Activated CD8-positive, alpha-beta T cell treated with anti-CD3 and anti-CD28 coated beads for 36 hours (primary cell): ENCODE measurements around the gene AGAP1. TPM values are rescaled to one million over a fixed set of nuclear protein-coding genes. Genes with fewer than 3 reads are reported as not detected.

Experiments
- ATAC-seq: fragments of 200-7000 bp; cut with Tn5 transposase; one replicate; pipeline ENCODE4 v1.10.0; 2021; ENCODE audit warnings: mild to moderate bottlenecking, moderate library complexity
- CTCF ChIA-PET: fragments of 350-600 bp; sonication (Branson Sonifier 250); formaldehyde crosslinking; loops from one replicate; lab custom pipeline; 2021; ENCODE audit warnings: antibody characterized with exemption; lab: Charles Lee
- POLR2A ChIA-PET: fragments of 350-600 bp; sonication (Branson Sonifier 250); formaldehyde crosslinking; loops from one replicate; lab custom pipeline; 2021; ENCODE audit warnings: antibody characterized with exemption; lab: Charles Lee
- DNase-seq: peaks from one replicate; pipeline ENCODE4 v3.0.0-alpha.2; 2020
- H3K27ac Mint-ChIP-seq: one replicate; pipeline ENCODE4 v1.8.0; 2021; ENCODE audit warnings: mild to moderate bottlenecking, mixed read lengths
- H3K27me3 Mint-ChIP-seq: one replicate; pipeline ENCODE4 v1.8.0; 2021; ENCODE audit warnings: mixed read lengths
- H3K36me3 Mint-ChIP-seq: one replicate; pipeline ENCODE4 v1.8.0; 2021; ENCODE audit warnings: low read depth, mixed read lengths
- H3K4me1 Mint-ChIP-seq: one replicate; pipeline ENCODE4 v1.8.0; 2021; ENCODE audit warnings: low read depth, mixed read lengths
- H3K4me3 Mint-ChIP-seq: one replicate; pipeline ENCODE4 v1.8.0; 2021; ENCODE audit warnings: mild to moderate bottlenecking, moderate library complexity, mixed read lengths
- H3K9me3 Mint-ChIP-seq: one replicate; pipeline ENCODE4 v1.8.0; 2021; ENCODE audit warnings: mixed read lengths
- intact Hi-C: fragments of 100-400 bp; cut with micrococcal nuclease; formaldehyde crosslinking; loops from one replicate; pipeline ENCODE4 v1.10.0; 2022
- total RNA-seq, 2 experiments: library from RNA; stranded (reverse); gene quantifications; one replicate each; pipeline ENCODE4 v1.2.3, GENCODE V29; 2021
- TF ChIP-seq, protein P1 (sequence below): fragments of 200-600 bp; IDR thresholded peaks from one replicate; pipeline ENCODE4 v1.8.0; 2022; ENCODE audit warnings: antibody characterized with exemption, mild to moderate bottlenecking

The AGAP1 gene
- total RNA-seq, 2 experiments from 2014 or later, result 2.5 to 2.9 TPM

DNA sequence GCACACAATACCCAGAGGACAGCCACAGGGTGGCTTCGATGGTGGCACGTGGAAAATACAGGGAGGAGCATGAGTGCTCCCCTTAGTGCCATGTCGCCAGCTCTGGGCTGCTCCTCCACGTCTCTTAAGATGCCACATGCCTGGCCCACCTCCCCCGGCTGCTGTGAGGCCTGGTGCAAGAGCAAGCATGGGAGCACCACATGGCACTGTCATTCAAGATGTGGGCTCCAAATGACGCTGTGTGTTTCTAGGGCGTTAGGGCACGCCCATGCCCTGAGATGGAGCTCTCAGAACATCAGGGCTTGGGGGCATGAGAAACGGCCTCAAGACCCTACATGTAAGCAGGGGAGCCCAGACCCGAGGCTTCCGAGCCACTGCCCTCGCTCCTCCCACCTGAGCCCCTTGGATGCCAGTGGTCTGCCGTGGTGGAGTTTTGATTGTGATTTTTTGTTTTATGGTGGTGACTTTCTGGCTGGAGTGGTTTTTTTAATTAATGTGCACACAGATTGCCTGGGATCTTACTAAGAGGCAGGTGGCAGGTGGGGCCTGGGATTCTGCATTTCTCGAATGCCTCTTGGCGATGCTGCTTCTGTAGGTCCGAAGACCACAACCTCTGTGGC is 435.0 kb downstream of the AGAP1 start:
- Mint-ChIP-seq H3K4me1 (no peaks in the 10 kb centered on the region), H3K9me3 (no peaks in the 10 kb centered on the region), H3K27ac (no peak overlapping the region), H3K4me3 (no peak overlapping the region), H3K27me3 (no peaks in the 10 kb centered on the region), H3K36me3 (no peaks in the 10 kb centered on the region)
- CTCF ChIA-PET, result interaction anchor here (1.1 kb wide), 1 partner anchor 252 kb away, joined by 3 read pairs; no protein-coding TSS in a partner anchor
- TF ChIP-seq, protein P1, sequence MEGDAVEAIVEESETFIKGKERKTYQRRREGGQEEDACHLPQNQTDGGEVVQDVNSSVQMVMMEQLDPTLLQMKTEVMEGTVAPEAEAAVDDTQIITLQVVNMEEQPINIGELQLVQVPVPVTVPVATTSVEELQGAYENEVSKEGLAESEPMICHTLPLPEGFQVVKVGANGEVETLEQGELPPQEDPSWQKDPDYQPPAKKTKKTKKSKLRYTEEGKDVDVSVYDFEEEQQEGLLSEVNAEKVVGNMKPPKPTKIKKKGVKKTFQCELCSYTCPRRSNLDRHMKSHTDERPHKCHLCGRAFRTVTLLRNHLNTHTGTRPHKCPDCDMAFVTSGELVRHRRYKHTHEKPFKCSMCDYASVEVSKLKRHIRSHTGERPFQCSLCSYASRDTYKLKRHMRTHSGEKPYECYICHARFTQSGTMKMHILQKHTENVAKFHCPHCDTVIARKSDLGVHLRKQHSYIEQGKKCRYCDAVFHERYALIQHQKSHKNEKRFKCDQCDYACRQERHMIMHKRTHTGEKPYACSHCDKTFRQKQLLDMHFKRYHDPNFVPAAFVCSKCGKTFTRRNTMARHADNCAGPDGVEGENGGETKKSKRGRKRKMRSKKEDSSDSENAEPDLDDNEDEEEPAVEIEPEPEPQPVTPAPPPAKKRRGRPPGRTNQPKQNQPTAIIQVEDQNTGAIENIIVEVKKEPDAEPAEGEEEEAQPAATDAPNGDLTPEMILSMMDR, result no peak
- no peak for ATAC-seq
- DNase-seq, result no peak
- POLR2A ChIA-PET, result no interaction called here
- intact Hi-C loops, result no loop called here

DNA sequence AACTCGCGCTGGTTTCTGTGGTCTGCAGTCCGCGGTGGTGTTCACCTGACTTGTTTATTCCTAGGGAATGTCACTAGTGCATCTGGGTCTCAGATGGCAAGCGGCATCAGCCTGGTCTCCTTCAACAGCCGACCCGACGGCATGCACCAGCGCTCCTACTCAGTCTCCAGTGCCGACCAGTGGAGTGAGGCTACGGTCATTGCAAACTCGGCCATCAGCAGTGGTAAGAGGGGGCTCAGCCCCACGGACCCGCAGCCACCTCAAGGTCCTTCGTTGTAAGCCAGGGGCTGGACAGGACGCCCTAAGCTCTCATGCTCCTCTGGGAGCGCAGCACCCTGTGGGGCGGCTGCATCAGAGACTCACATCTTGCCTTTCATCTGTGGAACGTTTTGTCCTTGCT is 436.9 kb downstream of the AGAP1 start:
- no peak for ATAC-seq
- intact Hi-C loops, result loop anchor here (10.0 kb wide), 1 partner anchor 254 kb away; no protein-coding TSS in a partner anchor
- no peaks in the 10 kb centered on the region for H3K36me3 Mint-ChIP-seq
- H3K4me1 Mint-ChIP-seq, result no peaks in the 10 kb centered on the region
- H3K27me3 Mint-ChIP-seq, result no peaks in the 10 kb centered on the region
- TF ChIP-seq, protein P1, result no peak
- no peak for DNase-seq
- no peaks in the 10 kb centered on the region for H3K9me3 Mint-ChIP-seq
- ChIA-PET POLR2A (no interaction called here), CTCF (no interaction called here)
- no peak overlapping the region for H3K27ac Mint-ChIP-seq
- H3K4me3 Mint-ChIP-seq, result no peak overlapping the region

DNA sequence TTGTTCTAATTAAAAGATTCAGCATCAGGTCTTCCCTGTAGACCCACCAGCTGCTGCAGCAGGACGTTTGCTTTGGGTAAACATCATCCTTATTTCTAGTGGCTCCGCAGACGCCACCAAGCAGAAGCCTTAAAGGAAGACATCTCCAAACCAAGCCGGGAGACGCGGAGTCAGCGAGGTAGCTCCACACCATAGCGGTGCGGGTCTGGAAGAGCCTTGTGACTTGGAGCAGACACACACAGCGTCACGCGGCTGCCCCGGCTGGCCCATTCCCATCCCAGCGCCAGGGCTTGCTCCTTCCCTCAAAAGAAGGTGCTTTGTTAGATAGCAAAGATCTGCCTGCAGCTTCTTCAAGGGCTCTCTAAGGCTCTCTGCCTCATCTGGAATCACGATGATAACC is 437.8 kb downstream of the AGAP1 start:
- intact Hi-C loops, result loop anchor here (10.0 kb wide), 1 partner anchor 253 kb away; no protein-coding TSS in a partner anchor
- DNase-seq, result no peak
- Mint-ChIP-seq H3K4me1 (no peaks in the 10 kb centered on the region), H3K4me3 (no peak overlapping the region), H3K27me3 (no peaks in the 10 kb centered on the region), H3K9me3 (peaks cover 2% of the 10 kb centered on the region), H3K36me3 (no peaks in the 10 kb centered on the region), H3K27ac (no peak overlapping the region)
- no peak for ATAC-seq
- TF ChIP-seq, protein P1, result no peak
- ChIA-PET POLR2A (no interaction called here), CTCF (no interaction called here)

DNA sequence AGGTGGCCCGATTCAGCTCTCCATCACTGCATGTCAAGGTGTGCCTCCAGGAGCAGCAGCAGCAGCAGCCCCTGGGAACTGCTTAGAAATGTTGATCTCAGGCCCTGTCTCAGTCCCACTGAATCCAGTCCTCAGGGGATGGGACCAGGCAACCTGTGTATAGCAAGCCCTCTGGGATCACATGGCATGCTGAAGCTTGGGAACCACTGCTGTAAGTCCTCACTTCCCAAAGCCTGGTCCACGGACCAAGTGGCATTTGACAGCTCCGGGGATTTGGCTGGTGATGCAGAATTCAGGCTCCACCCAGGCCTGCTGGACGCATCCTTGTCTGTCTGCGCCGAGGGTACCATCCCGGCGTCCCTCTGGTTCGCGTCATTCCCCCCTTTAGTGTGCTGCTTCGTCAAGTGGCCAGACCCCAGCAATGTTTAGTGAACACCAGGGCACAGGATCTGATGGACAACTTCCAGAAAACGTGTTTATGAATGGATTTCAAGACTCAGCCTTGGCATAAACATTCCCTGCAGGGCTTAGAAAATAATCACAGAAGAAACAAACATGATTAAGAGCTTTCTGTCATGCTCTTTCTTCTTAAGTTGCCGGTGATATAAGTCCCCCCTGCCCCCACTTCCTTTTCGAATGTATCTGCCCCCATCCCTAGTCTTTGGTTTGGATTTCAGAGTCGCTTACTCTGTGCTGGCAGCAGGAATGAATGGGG is 440.4 kb downstream of the AGAP1 start:
- Mint-ChIP-seq H3K27me3 (no peaks in the 10 kb centered on the region), H3K27ac (no peak overlapping the region)
- ATAC-seq, result no peak

More for the DNA sequence above, 440.4 kb downstream of the AGAP1 start:
- H3K36me3 Mint-ChIP-seq, result no peaks in the 10 kb centered on the region
- TF ChIP-seq, protein P1, result no peak
- peaks cover 4% of the 10 kb centered on the region for H3K9me3 Mint-ChIP-seq
- DNase-seq, result no peak
- intact Hi-C loops, result loop anchor here (10.0 kb wide), 1 partner anchor 251 kb away; no protein-coding TSS in a partner anchor
- H3K4me1 Mint-ChIP-seq, result no peaks in the 10 kb centered on the region
- ChIA-PET CTCF (interaction anchor here (1.4 to 1.6 kb wide), 3 partner anchors 31 to 245 kb away, joined by 3 to 4 read pairs (median 4); no protein-coding TSS in a partner anchor), POLR2A (no interaction called here)
- no peak overlapping the region for H3K4me3 Mint-ChIP-seq
